Measurements from ENCODE around the gene RGS6. TPM values are rescaled to one million over a fixed set of nuclear protein-coding genes. Genes with fewer than 3 reads are reported as not detected.

RGS6 gene
- total RNA-seq, 1 experiment from 2014 or later, result not detected

- DNase-seq, result no peak
- no peaks in the 10 kb centered on the region for H3K36me3 Mint-ChIP-seq (ENCODE audit: insufficient read depth, unreplicated experiment)
- H3K9me3 Mint-ChIP-seq (ENCODE audit: low read depth, unreplicated experiment), result no peaks in the 10 kb centered on the region
- CTCF ChIA-PET, result no interaction called here
- H3K4me3 Mint-ChIP-seq (ENCODE audit: low read depth, unreplicated experiment), result no peak overlapping the region
- peaks cover 62% of the 10 kb centered on the region for H3K27me3 Mint-ChIP-seq (ENCODE audit: unreplicated experiment)
- BruUV-seq (replicated peaks), result no TSS peak
- intact Hi-C loops (cut with micrococcal nuclease; ENCODE audit: unreplicated experiment), result no loop called here
- no peak for TF ChIP-seq CTCF (IDR thresholded peaks at IDR 0.05; ENCODE audit: unreplicated experiment)
- no peak overlapping the region for H3K27ac Mint-ChIP-seq (ENCODE audit: unreplicated experiment)
- H3K4me1 Mint-ChIP-seq (ENCODE audit: low read depth, unreplicated experiment), result no peaks in the 10 kb centered on the region
Observed at GRCh38 chr14:72568296-72568992, 636.2 kb downstream of the RGS6 start.

- DNase-seq, result no peak
- no peaks in the 10 kb centered on the region for H3K9me3 Mint-ChIP-seq (ENCODE audit: low read depth, unreplicated experiment)
- H3K36me3 Mint-ChIP-seq (ENCODE audit: insufficient read depth, unreplicated experiment), result no peaks in the 10 kb centered on the region
- no peak overlapping the region for H3K4me3 Mint-ChIP-seq (ENCODE audit: low read depth, unreplicated experiment)
- CTCF ChIA-PET, result no interaction called here
- peaks cover 72% of the 10 kb centered on the region for H3K27me3 Mint-ChIP-seq (ENCODE audit: unreplicated experiment)
- TF ChIP-seq CTCF (IDR thresholded peaks at IDR 0.05; ENCODE audit: unreplicated experiment), result no peak
- intact Hi-C loops (cut with micrococcal nuclease; ENCODE audit: unreplicated experiment), result no loop called here
- H3K27ac Mint-ChIP-seq (ENCODE audit: unreplicated experiment), result no peak overlapping the region
- no TSS peak for BruUV-seq (replicated peaks)
- H3K4me1 Mint-ChIP-seq (ENCODE audit: low read depth, unreplicated experiment), result no peaks in the 10 kb centered on the region
Observed at GRCh38 chr14:72573725-72574417, 641.6 kb downstream of the RGS6 start.

- Mint-ChIP-seq H3K4me3 (ENCODE audit: low read depth, unreplicated experiment) (no peak overlapping the region), H3K36me3 (ENCODE audit: insufficient read depth, unreplicated experiment) (no peaks in the 10 kb centered on the region), H3K9me3 (ENCODE audit: low read depth, unreplicated experiment) (no peaks in the 10 kb centered on the region), H3K4me1 (ENCODE audit: low read depth, unreplicated experiment) (no peaks in the 10 kb centered on the region), H3K27me3 (ENCODE audit: unreplicated experiment) (peaks cover 80% of the 10 kb centered on the region), H3K27ac (ENCODE audit: unreplicated experiment) (no peak overlapping the region)
- intact Hi-C loops (cut with micrococcal nuclease; ENCODE audit: unreplicated experiment), result no loop called here
- no peak for TF ChIP-seq CTCF (IDR thresholded peaks at IDR 0.05; ENCODE audit: unreplicated experiment)
- CTCF ChIA-PET, result no interaction called here
- no TSS peak for BruUV-seq (replicated peaks)
- DNase-seq, result no peak
Observed at GRCh38 chr14:72574715-72575114, 642.5 kb downstream of the RGS6 start.

GRCh38 chr14:72576258-72576657, 644.0 kb downstream of the RGS6 start:
- no TSS peak for BruUV-seq (replicated peaks)
- H3K4me3 Mint-ChIP-seq (ENCODE audit: low read depth, unreplicated experiment), result no peak overlapping the region
- intact Hi-C loops (cut with micrococcal nuclease; ENCODE audit: unreplicated experiment), result no loop called here
- CTCF ChIA-PET, result no interaction called here
- H3K4me1 Mint-ChIP-seq (ENCODE audit: low read depth, unreplicated experiment), result no peaks in the 10 kb centered on the region
- no peak for TF ChIP-seq CTCF (IDR thresholded peaks at IDR 0.05; ENCODE audit: unreplicated experiment)
- no peaks in the 10 kb centered on the region for H3K36me3 Mint-ChIP-seq (ENCODE audit: insufficient read depth, unreplicated experiment)
- no peak for DNase-seq
- H3K27me3 Mint-ChIP-seq (ENCODE audit: unreplicated experiment), result peaks cover 89% of the 10 kb centered on the region
- H3K9me3 Mint-ChIP-seq (ENCODE audit: low read depth, unreplicated experiment), result no peaks in the 10 kb centered on the region
- H3K27ac Mint-ChIP-seq (ENCODE audit: unreplicated experiment), result no peak overlapping the region
